ENCODE data around the gene ENOSF1. TPM values are rescaled to one million over a fixed set of nuclear protein-coding genes. Genes with fewer than 3 reads are reported as not detected.
"Not testable (repeated sequence)": the region's sequence is repeated elsewhere in the genome, so short reads cannot be mapped to it uniquely, and the experiment has no call there.

Gene ENOSF1
- total RNA-seq, 2 donors from 2014 or later = 62.0 to 65.1 TPM

DNA sequence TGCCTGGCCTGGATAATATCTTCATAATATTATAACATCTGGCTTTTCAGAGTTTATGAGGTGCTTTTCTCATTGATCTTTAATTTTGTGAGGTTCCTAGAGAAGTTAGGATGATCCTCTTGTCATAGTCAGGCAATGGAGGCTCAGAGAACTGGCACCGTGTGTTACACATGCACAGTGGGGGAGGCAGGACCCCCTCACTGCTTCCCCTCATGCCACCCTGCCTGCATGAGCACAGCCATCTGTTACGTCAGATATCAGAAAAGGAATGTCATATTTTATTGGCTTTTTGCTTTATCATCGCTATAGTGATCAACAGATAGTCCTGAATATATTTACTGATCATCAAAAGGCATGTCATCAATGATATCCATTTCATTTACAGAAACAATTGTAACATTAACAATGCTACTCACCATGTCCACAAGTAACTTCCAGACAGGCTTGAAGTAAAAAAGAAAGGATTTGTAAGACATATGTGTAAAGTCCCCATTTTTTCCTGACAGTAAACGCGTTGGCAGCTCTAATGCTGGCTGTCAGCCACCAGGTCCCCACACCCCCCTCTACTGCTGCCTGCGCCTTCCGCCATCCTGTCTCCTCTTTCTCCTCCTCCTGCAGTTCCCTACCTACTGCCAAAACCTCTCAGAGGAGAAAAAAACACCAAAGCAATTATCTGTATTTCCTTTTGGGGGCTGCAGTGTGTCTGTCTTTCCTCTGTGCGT, 18.8 kb downstream of the ENOSF1 start:
- DNase-seq (no peak), ATAC-seq (replicated peaks in 1 of 2) (no peak)
- H3K36me3 Mint-ChIP-seq (ENCODE audit: insufficient read depth in 2 of 2) = peaks cover 1 to 20% of the 10 kb centered on the region in 2 donors
- H3K27ac Mint-ChIP-seq = no peak overlapping the region
- H3K4me3 Mint-ChIP-seq = no peak overlapping the region
- peaks cover 12% of the 10 kb centered on the region for H3K4me1 Mint-ChIP-seq (ENCODE audit: low read depth)
- no peaks in the 10 kb centered on the region for H3K27me3 Mint-ChIP-seq (ENCODE audit: low read depth)
- no peaks in the 10 kb centered on the region for H3K9me3 Mint-ChIP-seq

DNA sequence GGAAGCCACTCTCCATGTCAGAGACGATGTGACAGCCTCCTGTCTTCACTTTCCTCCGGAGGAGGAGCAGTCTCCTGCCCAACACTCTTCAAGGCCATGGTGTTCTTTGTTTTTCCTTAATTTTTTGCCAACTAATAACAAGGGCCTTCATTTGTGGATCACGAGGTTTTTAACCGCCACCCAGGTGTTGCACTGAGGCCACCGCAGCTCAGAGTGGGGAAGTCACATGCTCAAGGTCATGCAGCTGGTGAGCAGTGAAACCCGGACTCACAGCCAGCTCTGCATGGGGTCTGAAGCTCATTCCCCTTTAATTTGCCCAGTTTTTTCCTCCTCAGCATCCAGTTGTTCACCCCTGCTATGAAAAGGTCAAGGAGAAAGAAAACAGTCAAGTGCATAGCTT, 19.6 kb downstream of the ENOSF1 start:
- Mint-ChIP-seq H3K4me3 (no peak overlapping the region), H3K36me3 (ENCODE audit: insufficient read depth in 2 of 2) (peaks cover 1 to 21% of the 10 kb centered on the region in 2 donors), H3K9me3 (no peaks in the 10 kb centered on the region), H3K27me3 (ENCODE audit: low read depth) (no peaks in the 10 kb centered on the region), H3K27ac (no peak overlapping the region), H3K4me1 (ENCODE audit: low read depth) (peaks cover 12% of the 10 kb centered on the region)
- ATAC-seq (replicated peaks in 1 of 2) (no peak), DNase-seq (no peak)

DNA sequence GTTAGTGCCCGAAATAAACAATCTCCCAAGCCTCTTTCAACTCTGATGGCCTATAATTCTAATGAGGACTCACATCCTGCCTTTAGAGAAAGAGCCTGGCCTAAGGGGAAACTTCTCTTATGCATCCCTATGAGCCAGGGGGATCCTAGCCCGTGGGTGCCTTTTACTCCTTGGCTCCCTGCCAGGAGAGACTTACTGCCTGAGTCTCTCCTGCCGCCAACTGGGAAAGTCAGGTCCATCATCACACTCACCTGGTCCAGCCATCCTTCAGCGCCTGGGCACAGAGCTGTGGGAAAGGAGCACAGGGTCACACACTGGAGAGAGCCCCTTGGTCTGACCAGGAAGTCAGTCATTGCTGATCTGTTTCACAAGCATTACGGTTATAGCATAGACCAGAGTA, 24.1 kb downstream of the ENOSF1 start:
- H3K27me3 Mint-ChIP-seq (ENCODE audit: low read depth) = no peaks in the 10 kb centered on the region
- H3K4me1 Mint-ChIP-seq (ENCODE audit: low read depth) = peaks cover 1% of the 10 kb centered on the region
- no peaks in the 10 kb centered on the region for H3K9me3 Mint-ChIP-seq
- no peak overlapping the region for H3K4me3 Mint-ChIP-seq
- H3K27ac Mint-ChIP-seq = no peak overlapping the region
- DNase-seq (no peak), ATAC-seq (replicated peaks in 1 of 2) (no peak)
- H3K36me3 Mint-ChIP-seq (ENCODE audit: insufficient read depth in 2 of 2) = peaks cover 9 to 16% of the 10 kb centered on the region in 2 donors

DNA sequence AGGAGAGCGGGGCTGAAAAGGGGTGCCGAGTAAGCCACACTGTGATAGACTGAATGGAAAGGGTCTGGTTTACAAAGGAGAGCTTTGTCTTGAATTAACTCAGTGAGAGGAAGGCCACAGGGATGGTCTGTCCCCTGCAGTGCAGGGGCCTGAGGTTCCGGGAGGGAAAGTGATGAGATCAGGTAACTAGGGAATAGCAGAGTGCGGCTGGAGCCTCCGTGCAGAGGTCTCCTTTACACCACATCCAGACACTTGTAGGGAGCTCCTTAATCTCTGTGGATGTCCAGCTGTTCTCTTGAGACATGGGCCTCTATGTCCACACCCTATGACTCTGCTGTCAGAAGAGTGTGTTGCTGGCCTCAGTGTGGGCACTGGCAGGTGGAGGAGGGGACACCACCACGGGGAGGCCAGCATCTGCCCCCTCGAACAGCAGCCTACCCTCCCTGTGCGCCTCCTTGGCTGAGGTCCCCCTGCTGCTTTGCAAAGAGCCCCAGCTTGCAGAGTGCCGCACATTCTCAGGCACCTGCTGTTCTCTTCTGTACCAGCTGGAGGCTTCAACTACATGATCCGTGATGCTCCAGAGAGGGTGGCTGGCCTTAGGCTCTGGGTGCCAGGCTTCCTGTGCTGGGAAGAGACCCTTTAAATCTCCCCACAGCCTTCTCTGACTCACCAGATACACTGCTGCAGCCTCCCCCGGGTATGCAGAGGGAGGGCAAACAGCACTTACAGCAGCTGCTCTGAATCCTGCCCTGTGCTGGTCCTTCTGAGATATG, 25.9 kb downstream of the ENOSF1 start:
- ATAC-seq (replicated peaks in 1 of 2) (no peak), DNase-seq (no peak)
- Mint-ChIP-seq H3K4me3 (no peak overlapping the region), H3K36me3 (ENCODE audit: insufficient read depth in 2 of 2) (peaks cover 15 to 27% of the 10 kb centered on the region in 2 donors), H3K4me1 (ENCODE audit: low read depth) (peaks cover 19% of the 10 kb centered on the region), H3K9me3 (no peaks in the 10 kb centered on the region), H3K27ac (peak overlapping the region; percentile 70), H3K27me3 (ENCODE audit: low read depth) (no peaks in the 10 kb centered on the region)

DNA sequence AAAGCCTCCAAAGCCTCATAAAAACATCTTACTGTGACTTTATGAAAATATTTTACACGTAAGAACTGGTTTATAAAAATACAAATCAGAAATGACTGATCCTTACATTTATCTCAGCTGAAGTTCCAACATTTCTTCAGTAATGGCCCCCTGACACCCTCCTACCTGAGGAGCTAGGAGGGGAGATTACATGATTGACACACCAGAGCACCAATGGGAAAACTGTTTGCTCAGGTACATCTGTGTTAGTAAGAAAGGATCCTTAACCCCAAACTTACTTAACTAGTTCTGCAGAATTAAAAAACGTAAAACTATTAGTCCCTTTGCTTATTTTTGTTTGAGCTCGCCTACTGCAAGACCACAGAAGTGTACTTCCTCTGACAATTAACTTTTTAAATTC, 27.0 kb downstream of the ENOSF1 start:
- Mint-ChIP-seq H3K27ac (no peak overlapping the region), H3K9me3 (no peaks in the 10 kb centered on the region), H3K27me3 (ENCODE audit: low read depth) (no peaks in the 10 kb centered on the region), H3K4me3 (no peak overlapping the region), H3K4me1 (ENCODE audit: low read depth) (peaks cover 25% of the 10 kb centered on the region), H3K36me3 (ENCODE audit: insufficient read depth in 2 of 2) (peaks cover 16 to 30% of the 10 kb centered on the region in 2 donors)
- ATAC-seq (replicated peaks in 1 of 2) (no peak), DNase-seq (no peak)

DNA sequence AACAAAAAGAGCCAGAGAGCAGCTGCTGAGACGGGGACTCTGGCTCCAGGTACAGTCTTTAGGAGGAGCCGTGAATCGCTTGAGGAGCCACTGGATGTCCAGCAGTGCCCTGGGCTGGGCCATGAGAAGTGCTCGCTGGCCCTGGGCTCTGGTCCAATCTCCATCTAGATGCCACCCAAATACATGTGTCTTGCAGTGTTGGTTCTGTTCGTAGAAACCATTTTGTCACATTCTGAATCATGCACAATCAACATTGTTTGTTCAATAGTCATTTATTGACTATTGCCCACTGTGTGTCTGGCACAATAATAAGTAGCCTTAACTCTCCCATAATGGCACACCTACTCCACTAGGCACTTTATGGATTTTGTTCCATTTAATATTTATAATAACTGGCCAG, 28.9 kb downstream of the ENOSF1 start:
- H3K36me3 Mint-ChIP-seq (ENCODE audit: insufficient read depth in 2 of 2) = peaks cover 16 to 35% of the 10 kb centered on the region in 2 donors
- no peaks in the 10 kb centered on the region for H3K9me3 Mint-ChIP-seq
- H3K4me3 Mint-ChIP-seq = no peak overlapping the region
- no peak overlapping the region for H3K27ac Mint-ChIP-seq
- H3K4me1 Mint-ChIP-seq (ENCODE audit: low read depth) = peaks cover 27% of the 10 kb centered on the region
- ATAC-seq (replicated peaks in 1 of 2) (no peak), DNase-seq (no peak)
- no peaks in the 10 kb centered on the region for H3K27me3 Mint-ChIP-seq (ENCODE audit: low read depth)

DNA sequence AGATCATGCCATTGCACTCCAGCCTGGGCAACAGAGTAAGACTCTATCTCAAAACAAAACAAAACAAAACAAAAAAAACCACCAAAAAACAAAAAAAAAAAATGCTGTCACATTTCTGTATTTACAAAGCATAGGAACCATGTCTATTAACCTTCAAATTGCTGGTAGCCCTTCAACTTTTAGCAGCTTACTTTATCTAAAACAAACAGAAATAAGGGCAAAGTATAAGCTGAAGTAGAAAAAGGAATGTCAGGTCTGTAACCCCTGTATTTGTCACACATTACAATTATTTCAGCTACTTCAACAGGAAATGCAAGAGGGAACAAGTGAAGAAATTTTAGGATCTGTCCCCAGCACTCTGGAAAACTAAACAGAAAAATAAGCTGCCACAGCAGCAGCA, 29.6 kb downstream of the ENOSF1 start:
- Mint-ChIP-seq H3K9me3 (no peaks in the 10 kb centered on the region), H3K27ac (peak overlapping the region; percentile 60), H3K27me3 (ENCODE audit: low read depth) (no peaks in the 10 kb centered on the region), H3K36me3 (ENCODE audit: insufficient read depth in 2 of 2) (peaks cover 16 to 34% of the 10 kb centered on the region in 2 donors), H3K4me3 (peak overlapping the region in 1 of 2 donors; percentile 16), H3K4me1 (ENCODE audit: low read depth) (peaks cover 27% of the 10 kb centered on the region)
- no peak for ATAC-seq (replicated peaks in 1 of 2)
- no peak for DNase-seq

DNA sequence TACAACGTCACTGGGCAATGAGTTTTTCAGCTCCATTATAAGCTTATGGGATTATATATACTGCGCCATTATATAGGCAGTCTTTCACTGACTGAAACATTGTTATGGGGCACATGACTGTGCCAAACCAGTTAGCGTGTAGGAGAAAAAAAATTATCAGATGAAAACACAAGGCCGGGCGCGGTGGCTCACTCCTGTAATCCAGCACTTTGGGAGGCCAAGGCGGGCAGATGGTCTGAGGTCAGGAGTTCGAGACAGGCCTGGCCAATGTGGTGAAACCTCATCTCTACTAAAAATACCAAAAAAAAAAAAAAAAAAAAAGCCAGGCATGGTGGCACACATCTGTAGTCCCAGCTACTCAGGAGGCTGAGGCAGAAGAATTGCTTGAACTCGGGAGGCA, 30.0 kb downstream of the ENOSF1 start:
- ATAC-seq (replicated peaks in 1 of 2); H3K9me3 Mint-ChIP-seq; DNase-seq; H3K27me3 Mint-ChIP-seq (ENCODE audit: low read depth): not testable (repeated sequence)
- H3K27ac Mint-ChIP-seq = peak overlapping the region; percentile 78
- H3K36me3 Mint-ChIP-seq (ENCODE audit: insufficient read depth in 2 of 2) = peaks cover 16 to 34% of the 10 kb centered on the region in 2 donors
- peaks cover 27% of the 10 kb centered on the region for H3K4me1 Mint-ChIP-seq (ENCODE audit: low read depth)
- peak overlapping the region; percentile 17 to 62 for H3K4me3 Mint-ChIP-seq

DNA sequence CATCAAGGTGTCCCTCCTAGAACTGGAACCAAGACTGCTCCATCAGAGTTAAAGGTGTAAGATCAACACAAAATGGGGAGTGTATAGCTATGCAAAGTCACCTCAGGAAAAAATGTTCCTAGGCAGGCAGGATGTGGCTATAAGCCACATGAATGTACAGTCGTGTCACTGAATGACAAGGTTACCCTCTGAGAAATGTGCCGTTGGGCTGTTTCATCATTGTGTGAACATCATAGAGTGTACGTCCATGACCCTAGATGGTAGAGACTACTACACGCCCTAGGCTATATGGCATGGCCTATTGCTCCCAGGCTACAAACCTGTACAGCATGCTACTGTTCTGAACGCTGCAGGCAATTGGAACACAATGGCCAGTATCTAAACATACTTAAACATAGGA, 30.4 kb downstream of the ENOSF1 start:
- ATAC-seq (replicated peaks in 1 of 2) = peak; percentile 98 to 99
- Mint-ChIP-seq H3K36me3 (ENCODE audit: insufficient read depth in 2 of 2) (peaks cover 16 to 31% of the 10 kb centered on the region in 2 donors), H3K27ac (peak overlapping the region; percentile 78), H3K4me1 (ENCODE audit: low read depth) (peaks cover 27% of the 10 kb centered on the region), H3K4me3 (peak overlapping the region; percentile 49 to 62), H3K27me3 (ENCODE audit: low read depth) (no peaks in the 10 kb centered on the region), H3K9me3 (no peaks in the 10 kb centered on the region)
- peak; percentile 71 to 74 for DNase-seq

DNA sequence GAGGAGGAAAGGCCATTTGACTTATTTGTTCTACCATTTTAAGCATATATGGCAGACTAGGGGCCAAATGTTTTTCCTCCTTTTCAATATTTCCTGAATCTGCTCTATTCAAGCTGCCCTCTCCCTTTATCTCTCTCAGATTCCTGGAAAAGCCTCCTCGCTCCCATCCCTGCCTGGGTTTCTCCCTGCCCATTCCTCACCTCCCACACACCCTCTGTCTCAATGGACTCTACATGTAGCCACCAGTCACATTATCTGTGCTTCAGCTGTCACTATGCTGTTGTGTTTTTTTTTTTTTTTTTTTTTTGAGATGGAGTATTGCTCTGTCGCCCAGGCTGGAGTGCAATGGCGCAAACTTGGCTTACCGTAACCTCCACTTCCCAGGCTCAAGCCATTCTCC, 32.0 kb downstream of the ENOSF1 start:
- no peak overlapping the region for H3K4me3 Mint-ChIP-seq
- H3K36me3 Mint-ChIP-seq (ENCODE audit: insufficient read depth in 2 of 2) = peaks cover 14 to 28% of the 10 kb centered on the region in 2 donors
- peaks cover 27% of the 10 kb centered on the region for H3K4me1 Mint-ChIP-seq (ENCODE audit: low read depth)
- no peaks in the 10 kb centered on the region for H3K9me3 Mint-ChIP-seq
- H3K27me3 Mint-ChIP-seq (ENCODE audit: low read depth) = no peaks in the 10 kb centered on the region
- ATAC-seq (replicated peaks in 1 of 2) = no peak
- DNase-seq = no peak
- H3K27ac Mint-ChIP-seq = no peak overlapping the region

DNA sequence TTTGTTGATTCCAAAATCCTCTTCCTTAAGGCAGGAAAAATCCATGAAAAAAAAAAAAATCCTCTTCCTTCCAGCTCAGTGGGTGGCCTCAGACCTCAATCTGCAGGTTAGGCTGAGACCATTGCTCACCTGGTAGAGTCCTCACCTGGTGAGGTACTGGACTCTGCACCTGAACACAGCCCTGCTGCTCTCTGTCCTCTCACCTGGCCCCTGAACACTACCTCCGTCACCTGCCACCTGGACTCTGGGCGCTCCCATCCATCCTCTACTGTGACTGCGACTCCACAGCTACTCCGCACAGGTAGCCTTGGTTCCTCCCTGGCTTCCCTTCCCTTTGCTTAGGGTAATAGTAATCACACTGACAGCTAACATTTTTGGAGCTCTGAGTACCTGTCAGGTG, 32.9 kb downstream of the ENOSF1 start:
- Mint-ChIP-seq H3K27ac (no peak overlapping the region), H3K9me3 (no peaks in the 10 kb centered on the region), H3K4me1 (ENCODE audit: low read depth) (peaks cover 27% of the 10 kb centered on the region), H3K36me3 (ENCODE audit: insufficient read depth in 2 of 2) (peaks cover 12 to 28% of the 10 kb centered on the region in 2 donors), H3K27me3 (ENCODE audit: low read depth) (no peaks in the 10 kb centered on the region), H3K4me3 (no peak overlapping the region)
- DNase-seq = no peak
- ATAC-seq (replicated peaks in 1 of 2) = no peak

DNA sequence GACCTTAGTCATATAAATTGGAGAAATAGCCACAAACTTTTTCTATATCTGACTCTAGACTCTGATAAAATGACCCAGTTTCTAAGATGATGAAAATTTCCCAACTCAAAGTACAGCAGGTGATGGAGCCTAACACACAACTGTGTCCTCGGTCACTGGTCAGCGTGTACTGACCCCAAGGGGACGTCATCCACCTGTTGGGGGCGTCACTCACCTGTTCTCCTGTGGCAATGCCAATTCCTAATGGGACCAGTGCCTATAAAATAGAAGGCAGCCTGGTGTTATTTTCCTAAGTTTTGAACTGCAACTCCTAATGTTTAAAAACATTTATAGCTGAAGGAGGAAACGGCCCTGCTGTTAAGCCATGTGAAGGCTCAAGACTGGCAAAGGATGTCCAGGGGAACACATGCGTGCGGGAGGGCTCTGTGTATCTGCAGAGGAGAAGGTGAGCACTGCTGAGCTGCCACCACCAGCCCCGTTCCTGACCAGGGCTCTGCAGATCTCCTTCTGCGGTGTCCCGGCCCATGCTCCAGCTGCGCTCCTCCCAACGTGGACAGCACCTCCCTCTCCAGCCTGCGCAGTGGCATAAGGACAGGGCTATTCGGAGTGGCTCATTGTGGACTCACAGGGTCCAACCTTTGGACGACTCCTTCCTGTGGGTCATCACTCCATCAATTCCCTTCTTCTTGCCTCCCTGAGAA, 33.8 kb downstream of the ENOSF1 start:
- Mint-ChIP-seq H3K9me3 (no peaks in the 10 kb centered on the region), H3K27ac (no peak overlapping the region), H3K36me3 (ENCODE audit: insufficient read depth in 2 of 2) (peaks cover 11 to 28% of the 10 kb centered on the region in 2 donors), H3K4me3 (no peak overlapping the region), H3K27me3 (ENCODE audit: low read depth) (no peaks in the 10 kb centered on the region), H3K4me1 (ENCODE audit: low read depth) (peaks cover 27% of the 10 kb centered on the region)
- ATAC-seq (replicated peaks in 1 of 2) (no peak), DNase-seq (no peak)

DNA sequence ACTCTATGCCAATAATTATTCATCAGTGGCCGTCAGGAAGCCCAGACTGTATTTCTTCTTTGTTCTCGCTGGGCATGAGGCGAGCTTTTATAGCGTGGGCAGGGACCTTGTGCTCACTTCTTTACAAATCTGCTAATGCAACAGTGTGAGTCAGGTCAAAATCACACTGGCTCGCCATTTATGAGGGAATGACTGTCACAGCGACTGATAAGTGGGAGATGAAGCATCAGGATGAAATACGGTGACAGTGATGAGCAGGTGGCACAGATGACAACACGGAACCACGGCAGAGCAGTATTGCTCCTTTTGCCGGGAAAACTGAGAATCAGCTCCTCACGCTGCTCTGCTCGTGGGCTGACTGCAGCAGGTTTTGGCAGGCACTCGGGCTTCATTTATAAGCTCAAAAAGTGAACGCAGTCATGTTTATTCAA, 34.5 kb downstream of the ENOSF1 start:
- Mint-ChIP-seq H3K27ac (no peak overlapping the region), H3K27me3 (ENCODE audit: low read depth) (no peaks in the 10 kb centered on the region), H3K4me1 (ENCODE audit: low read depth) (peaks cover 22% of the 10 kb centered on the region), H3K36me3 (ENCODE audit: insufficient read depth in 2 of 2) (peaks cover 10 to 27% of the 10 kb centered on the region in 2 donors), H3K4me3 (no peak overlapping the region), H3K9me3 (no peaks in the 10 kb centered on the region)
- DNase-seq (no peak), ATAC-seq (replicated peaks in 1 of 2) (no peak)

All from activated T-cell treated with anti-CD3 and anti-CD28 coated beads, Interleukin-2, amount 50 U/mL, for 72 hours (primary cell).